HepG2 (cell line): ENCODE data around the gene PLXNC1. TPM values are rescaled to one million over a fixed set of nuclear protein-coding genes. Genes with fewer than 3 reads are reported as not detected.

Source experiments
- DNMT1 ChIP-seq: sonication (generic); formaldehyde crosslinking; IDR thresholded peaks from 2 replicates; pipeline ENCODE4 v1.5.1; 2020; ENCODE audit warnings: mild to moderate bottlenecking, missing genetic modification reagents
- EED ChIP-seq: sonication (generic); formaldehyde crosslinking; IDR thresholded peaks from 2 replicates; pipeline ENCODE4 v1.5.0; 2020; ENCODE audit warnings: mild to moderate bottlenecking, missing genetic modification reagents
- HIVEP1 ChIP-seq: sonication (generic); formaldehyde crosslinking; IDR thresholded peaks from 2 replicates; pipeline ENCODE4 v1.4.0; 2020; ENCODE audit warnings: mild to moderate bottlenecking, missing genetic modification reagents
- HOXA7 ChIP-seq: sonication (generic); formaldehyde crosslinking; IDR thresholded peaks from 2 replicates; pipeline ENCODE4 v1.8.1; 2022; ENCODE audit warnings: mild to moderate bottlenecking, missing genetic modification reagents, moderate library complexity
- KDM1A ChIP-seq: IDR thresholded peaks from 2 replicates; pipeline ENCODE4 v1.6.1; 2016; ENCODE audit warnings: missing compliant biosample characterization
- NRL ChIP-seq: sonication (generic); formaldehyde crosslinking; IDR thresholded peaks from 2 replicates; pipeline ENCODE4 v1.5.0; 2020; ENCODE audit warnings: missing genetic modification reagents, mild to moderate bottlenecking, moderate library complexity, borderline replicate concordance
- PAXIP1 ChIP-seq: sonication (generic); formaldehyde crosslinking; conservative IDR thresholded peaks from 2 replicates; pipeline ENCODE4 v1.4.0; 2020; ENCODE audit warnings: mild to moderate bottlenecking, missing genetic modification reagents, moderate library complexity
- STAT6 ChIP-seq: sonication (generic); formaldehyde crosslinking; IDR thresholded peaks from 2 replicates; pipeline ENCODE4 v1.4.0; 2020; ENCODE audit warnings: missing genetic modification reagents, mild to moderate bottlenecking, borderline replicate concordance
- TOE1 ChIP-seq: sonication (generic); formaldehyde crosslinking; IDR thresholded peaks from 2 replicates; pipeline ENCODE4 v1.4.0; 2020; ENCODE audit warnings: mild to moderate bottlenecking, missing genetic modification reagents
- ZMYM2 ChIP-seq: sonication (generic); formaldehyde crosslinking; IDR thresholded peaks from 2 replicates; pipeline ENCODE4 v1.8.0; 2022; ENCODE audit warnings: mild to moderate bottlenecking, missing genetic modification reagents
- ZNF205 ChIP-seq: IDR thresholded peaks from 2 replicates; pipeline ENCODE4 v1.6.1; 2018; ENCODE audit warnings: missing biosample characterization, missing genetic modification reagents
- polyA plus RNA-seq, 8 experiments: library from polyadenylated mRNA; depleted of rRNA in 3 of 8; stranded (reverse) in 7 of 8; unstranded in 1 of 8; fragments of >200 nt; fragmentation: Illumina TruSeq in 4 of 8; extraction: Trizol in 4 of 8; gene quantifications; 2 replicates each; pipeline versions ENCODE4 v1.2.1 to v1.2.3, GENCODE V29; 2011 to 2016; ENCODE audit warnings: low read depth in 4 of 8, missing spikeins in 1 of 8, mixed read lengths in 1 of 8; ENCODE audit not compliant: insufficient read depth in 1 of 8
- total RNA-seq, 5 experiments: library from RNA; depleted of rRNA; stranded (reverse); fragments of >200 nt; fragmentation: Illumina TruSeq; extraction: Trizol; gene quantifications; 2 replicates each; pipeline ENCODE4 v1.2.3, GENCODE V29; 2016; ENCODE audit warnings: low read depth in 1 of 5
- TF ChIP-seq, protein P1 (sequence below): sonication (generic); IDR thresholded peaks from 2 replicates; pipeline ENCODE4 v1.6.1; 2016; ENCODE audit warnings: low read depth, borderline replicate concordance

PLXNC1 gene
- total and polyA plus RNA-seq, 2 of the 13 experiments (the other 11 are each of a cell fraction or from before 2014, with no cell fraction given), result 6.6 to 11.2 TPM

GRCh38 chr12:94149119-94149780, 873 bp downstream of the PLXNC1 start (continued):
- TF ChIP-seq, protein P1, sequence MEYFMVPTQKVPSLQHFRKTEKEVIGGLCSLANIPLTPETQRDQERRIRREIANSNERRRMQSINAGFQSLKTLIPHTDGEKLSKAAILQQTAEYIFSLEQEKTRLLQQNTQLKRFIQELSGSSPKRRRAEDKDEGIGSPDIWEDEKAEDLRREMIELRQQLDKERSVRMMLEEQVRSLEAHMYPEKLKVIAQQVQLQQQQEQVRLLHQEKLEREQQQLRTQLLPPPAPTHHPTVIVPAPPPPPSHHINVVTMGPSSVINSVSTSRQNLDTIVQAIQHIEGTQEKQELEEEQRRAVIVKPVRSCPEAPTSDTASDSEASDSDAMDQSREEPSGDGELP, result peak; percentile 49; the same call in 1 of the 2 replicates
- TF ChIP-seq ZMYM2 (CRISPR knock-in tag) (peak; percentile 97), PAXIP1 (CRISPR knock-in tag) (0 out of 2 replicates have a peak, but pooled peaks have one; percentile 26), EED (CRISPR knock-in tag) (0 out of 2 replicates have a peak, but pooled peaks have one; percentile 7), HIVEP1 (CRISPR knock-in tag) (peak; percentile 64; the same call in 1 of the 2 replicates), TOE1 (CRISPR knock-in tag) (peak; percentile 87; the same call in 1 of the 2 replicates), STAT6 (CRISPR knock-in tag) (no peak; the same call in 1 of the 2 replicates), ZNF205 (CRISPR knock-in tag) (peak; percentile 71), NRL (CRISPR knock-in tag) (0 out of 2 replicates have a peak, but pooled peaks have one; percentile 53), KDM1A (CRISPR knock-in tag) (peak; percentile 96; the same call in 1 of the 2 replicates), HOXA7 (peak; percentile 59; the same call in 1 of the 2 replicates), DNMT1 (CRISPR knock-in tag) (peak; percentile 82; the same call in 1 of the 2 replicates)
